ENCODE results near the gene APOL3. TPM values are rescaled to one million over a fixed set of nuclear protein-coding genes. Genes with fewer than 3 reads are reported as not detected.
"Not testable (repeated sequence)": the region's sequence is repeated elsewhere in the genome, so short reads cannot be mapped to it uniquely, and the experiment has no call there.

Gene APOL3
- total and polyA plus RNA-seq, 5 donors: 22.9 to 33.1 (median 25.4) TPM

- ATAC-seq: no peak
- H3K9me3 ChIP-seq (ENCODE audit: control insufficient read depth, low read length): no peaks in the 10 kb centered on the region
- intact Hi-C loops (cut with DNase I): loop anchor here (5.0 to 10.0 kb wide), 3 partner anchors 35 to 138 kb away; no protein-coding TSS in a partner anchor
- no peaks in the 10 kb centered on the region for H3K27me3 ChIP-seq (ENCODE audit: control insufficient read depth, insufficient read depth)
- DNase-seq: no peak
- no peak overlapping the region for H3K27ac ChIP-seq (ENCODE audit: low read length)
- H3K4me3 ChIP-seq (ENCODE audit: low read length): no peak overlapping the region
- WGBS: 71% methylated on average over 8 of the region's 8 CpGs
- H3K4me1 ChIP-seq (ENCODE audit: control insufficient read depth, insufficient read depth, low read length): peaks cover 8% of the 10 kb centered on the region
These were observed 13.3 kb downstream of the APOL3 start for GRCh38 chr22:36147196-36147791.

GRCh38 chr22:36145881-36146280 is 14.7 kb downstream of the APOL3 start:
- WGBS: 59% methylated on average over 4 of the region's 4 CpGs
- DNase-seq (no peak), ATAC-seq (peak in 1 of 2 donors; percentile 21)
- Histone ChIP-seq H3K4me1 (ENCODE audit: control insufficient read depth, insufficient read depth, low read length) (peaks cover 8% of the 10 kb centered on the region), H3K27me3 (ENCODE audit: control insufficient read depth, insufficient read depth) (no peaks in the 10 kb centered on the region), H3K9me3 (ENCODE audit: control insufficient read depth, low read length) (no peaks in the 10 kb centered on the region), H3K4me3 (ENCODE audit: low read length) (no peak overlapping the region), H3K27ac (ENCODE audit: low read length) (no peak overlapping the region)
- intact Hi-C loops (cut with DNase I): loop anchor here (5.0 to 10.0 kb wide), 3 partner anchors 36 to 139 kb away; no protein-coding TSS in a partner anchor

- no peak overlapping the region for H3K4me3 ChIP-seq (ENCODE audit: low read length)
- ATAC-seq (peak; percentile 83 to 85), DNase-seq (peak; percentile 68 to 80 (median 79))
- intact Hi-C loops (cut with DNase I): loop anchor here (5.0 to 10.0 kb wide), 3 partner anchors 37 to 140 kb away; no protein-coding TSS in a partner anchor
- H3K27me3 ChIP-seq (ENCODE audit: control insufficient read depth, insufficient read depth): no peaks in the 10 kb centered on the region
- peaks cover 8% of the 10 kb centered on the region for H3K4me1 ChIP-seq (ENCODE audit: control insufficient read depth, insufficient read depth, low read length)
- no peak overlapping the region for H3K27ac ChIP-seq (ENCODE audit: low read length)
- no peaks in the 10 kb centered on the region for H3K9me3 ChIP-seq (ENCODE audit: control insufficient read depth, low read length)
- WGBS: 58% methylated on average over 12 of the region's 12 CpGs
These were observed 15.5 kb downstream of the APOL3 start for GRCh38 chr22:36144886-36145541.

- ATAC-seq: no peak
- peaks cover 6% of the 10 kb centered on the region for H3K4me1 ChIP-seq (ENCODE audit: control insufficient read depth, insufficient read depth, low read length)
- no peak overlapping the region for H3K27ac ChIP-seq (ENCODE audit: low read length)
- no peak for DNase-seq
- no peaks in the 10 kb centered on the region for H3K9me3 ChIP-seq (ENCODE audit: control insufficient read depth, low read length)
- WGBS: 61% methylated on average over 4 of the region's 4 CpGs
- no peak overlapping the region for H3K4me3 ChIP-seq (ENCODE audit: low read length)
- no peaks in the 10 kb centered on the region for H3K27me3 ChIP-seq (ENCODE audit: control insufficient read depth, insufficient read depth)
- intact Hi-C loops (cut with DNase I): loop anchor here in 2 of 4 donors (5.0 to 10.0 kb wide), 3 partner anchors 38 to 141 kb away; no protein-coding TSS in a partner anchor
These were observed 16.6 kb downstream of the APOL3 start for GRCh38 chr22:36143956-36144355.

GRCh38 chr22:36143066-36143815 is 17.3 kb downstream of the APOL3 start:
- no peak overlapping the region for H3K4me3 ChIP-seq (ENCODE audit: low read length)
- H3K4me1 ChIP-seq (ENCODE audit: control insufficient read depth, insufficient read depth, low read length): peaks cover 6% of the 10 kb centered on the region
- no peak for ATAC-seq
- intact Hi-C loops (cut with DNase I): loop anchor here in 2 of 4 donors (5.0 to 10.0 kb wide), 3 partner anchors 39 to 142 kb away; no protein-coding TSS in a partner anchor
- no peak for DNase-seq
- WGBS: 70% methylated on average over 5 of the region's 5 CpGs
- no peak overlapping the region for H3K27ac ChIP-seq (ENCODE audit: low read length)
- no peaks in the 10 kb centered on the region for H3K27me3 ChIP-seq (ENCODE audit: control insufficient read depth, insufficient read depth)
- no peaks in the 10 kb centered on the region for H3K9me3 ChIP-seq (ENCODE audit: control insufficient read depth, low read length)

GRCh38 chr22:36141481-36141880 is 19.1 kb downstream of the APOL3 start:
- DNase-seq (no peak), ATAC-seq (no peak)
- WGBS: 75% methylated on average over 9 of the region's 9 CpGs
- Histone ChIP-seq H3K27me3 (ENCODE audit: control insufficient read depth, insufficient read depth) (no peaks in the 10 kb centered on the region), H3K4me3 (ENCODE audit: low read length) (no peak overlapping the region), H3K27ac (ENCODE audit: low read length) (no peak overlapping the region), H3K9me3 (ENCODE audit: control insufficient read depth, low read length) (no peaks in the 10 kb centered on the region), H3K4me1 (ENCODE audit: control insufficient read depth, insufficient read depth, low read length) (no peaks in the 10 kb centered on the region)
- intact Hi-C loops (cut with DNase I): loop anchor here in 2 of 4 donors (5.0 to 10.0 kb wide), 3 partner anchors 41 to 143 kb away; no protein-coding TSS in a partner anchor

GRCh38 chr22:36138709-36139108 is 21.8 kb downstream of the APOL3 start:
- H3K9me3 ChIP-seq (ENCODE audit: control insufficient read depth, low read length); H3K27me3 ChIP-seq (ENCODE audit: control insufficient read depth, insufficient read depth); H3K4me1 ChIP-seq (ENCODE audit: control insufficient read depth, insufficient read depth, low read length); H3K4me3 ChIP-seq (ENCODE audit: low read length); DNase-seq; H3K27ac ChIP-seq (ENCODE audit: low read length); ATAC-seq: not testable (repeated sequence)
- 76% methylated on average over 1 of the region's 4 CpGs for WGBS
- intact Hi-C loops (cut with DNase I): loop anchor here in 1 of 4 donors (10.0 kb wide), 1 partner anchor 404 kb away; no protein-coding TSS in a partner anchor

GRCh38 chr22:36136988-36137387 is 23.6 kb downstream of the APOL3 start:
- Histone ChIP-seq H3K27me3 (ENCODE audit: control insufficient read depth, insufficient read depth) (no peaks in the 10 kb centered on the region), H3K4me1 (ENCODE audit: control insufficient read depth, insufficient read depth, low read length) (no peaks in the 10 kb centered on the region), H3K4me3 (ENCODE audit: low read length) (no peak overlapping the region), H3K27ac (ENCODE audit: low read length) (no peak overlapping the region), H3K9me3 (ENCODE audit: control insufficient read depth, low read length) (no peaks in the 10 kb centered on the region)
- intact Hi-C loops (cut with DNase I): loop anchor here in 1 of 4 donors (10.0 kb wide), 1 partner anchor 402 kb away; no protein-coding TSS in a partner anchor
- WGBS: 67% methylated on average over 2 of the region's 2 CpGs
- DNase-seq: no peak
- ATAC-seq: peak; percentile 42 to 54

- intact Hi-C loops (cut with DNase I): loop anchor here in 1 of 4 donors (10.0 kb wide), 1 partner anchor 402 kb away; no protein-coding TSS in a partner anchor
- Histone ChIP-seq H3K27ac (ENCODE audit: low read length) (peak overlapping the region; percentile 70), H3K4me1 (ENCODE audit: control insufficient read depth, insufficient read depth, low read length) (no peaks in the 10 kb centered on the region), H3K27me3 (ENCODE audit: control insufficient read depth, insufficient read depth) (no peaks in the 10 kb centered on the region), H3K4me3 (ENCODE audit: low read length) (no peak overlapping the region), H3K9me3 (ENCODE audit: control insufficient read depth, low read length) (no peaks in the 10 kb centered on the region)
- peak in 1 of 3 donors; percentile 73 for DNase-seq
- WGBS: 68% methylated on average over 5 of the region's 5 CpGs
- peak; percentile 40 to 56 for ATAC-seq
These were observed 24.1 kb downstream of the APOL3 start for GRCh38 chr22:36136475-36136874.

GRCh38 chr22:36135306-36135980 is 25.1 kb downstream of the APOL3 start:
- H3K4me3 ChIP-seq (ENCODE audit: low read length): no peak overlapping the region
- H3K27me3 ChIP-seq (ENCODE audit: control insufficient read depth, insufficient read depth): no peaks in the 10 kb centered on the region
- intact Hi-C loops (cut with DNase I): loop anchor here in 1 of 4 donors (10.0 kb wide), 1 partner anchor 401 kb away; no protein-coding TSS in a partner anchor
- no peaks in the 10 kb centered on the region for H3K9me3 ChIP-seq (ENCODE audit: control insufficient read depth, low read length)
- H3K4me1 ChIP-seq (ENCODE audit: control insufficient read depth, insufficient read depth, low read length): no peaks in the 10 kb centered on the region
- ATAC-seq: no peak
- no peak overlapping the region for H3K27ac ChIP-seq (ENCODE audit: low read length)
- WGBS: 78% methylated on average over 16 of the region's 16 CpGs
- no peak for DNase-seq
